Activated CD4-positive, CD25-positive, alpha-beta regulatory T cell treated with anti-CD3 and anti-CD28 coated beads, Interleukin-2, amount 50 U/mL, for 72 hours (primary cell): ENCODE data around the gene GRM3.

Source experiments
- DNase-seq: peaks from one replicate; pipeline ENCODE4 v3.0.0; 2021

The GRM3 gene

GRCh38 chr7:86790383-86790782 is 146.7 kb downstream of the GRM3 start:
- no peak for DNase-seq

- no peak for DNase-seq
Observed at GRCh38 chr7:86792260-86792659, 148.6 kb downstream of the GRM3 start.

- DNase-seq, result no peak
Observed at GRCh38 chr7:86793136-86793535, 149.4 kb downstream of the GRM3 start.

GRCh38 chr7:86814661-86815379 is 171.1 kb downstream of the GRM3 start:
- DNase-seq, result no peak

- DNase-seq, result no peak
Observed at GRCh38 chr7:86815556-86815955, 171.8 kb downstream of the GRM3 start.

GRCh38 chr7:86818903-86819302 is 175.2 kb downstream of the GRM3 start:
- no peak for DNase-seq

GRCh38 chr7:86823769-86824168 is 180.1 kb downstream of the GRM3 start:
- DNase-seq, result no peak

GRCh38 chr7:86825264-86825663 is 181.6 kb downstream of the GRM3 start:
- no peak for DNase-seq

GRCh38 chr7:86826948-86827347 is 183.2 kb downstream of the GRM3 start:
- DNase-seq, result no peak

- no peak for DNase-seq
Observed at GRCh38 chr7:86833360-86833759, 189.7 kb downstream of the GRM3 start.

GRCh38 chr7:86837235-86837634 is 193.5 kb downstream of the GRM3 start:
- no peak for DNase-seq

GRCh38 chr7:86844608-86845007 is 200.9 kb downstream of the GRM3 start:
- DNase-seq, result no peak

GRCh38 chr7:86846494-86847190 is 202.9 kb downstream of the GRM3 start:
- no peak for DNase-seq

- no peak for DNase-seq
Observed at GRCh38 chr7:86848226-86848625, 204.5 kb downstream of the GRM3 start.

- no peak for DNase-seq
Observed at GRCh38 chr7:86851566-86851965, 207.9 kb downstream of the GRM3 start.

- DNase-seq, result no peak
Observed at GRCh38 chr7:86863452-86863851, 219.7 kb downstream of the GRM3 start.

GRCh38 chr7:86867163-86867762 is 223.6 kb downstream of the GRM3 start:
- DNase-seq, result no peak

GRCh38 chr7:86876146-86876545 is 232.4 kb downstream of the GRM3 start:
- no peak for DNase-seq

GRCh38 chr7:86884152-86884551 is 240.4 kb downstream of the GRM3 start:
- no peak for DNase-seq

GRCh38 chr7:86889501-86889900 is 245.8 kb downstream of the GRM3 start:
- no peak for DNase-seq

GRCh38 chr7:86898171-86898570 is 254.5 kb downstream of the GRM3 start:
- no peak for DNase-seq

- no peak for DNase-seq
Observed at GRCh38 chr7:86900886-86901285, 257.2 kb downstream of the GRM3 start.

GRCh38 chr7:86904949-86905834 is 261.5 kb downstream of the GRM3 start:
- no peak for DNase-seq
